Measurements from ENCODE around the gene ATG9A.

DNA sequence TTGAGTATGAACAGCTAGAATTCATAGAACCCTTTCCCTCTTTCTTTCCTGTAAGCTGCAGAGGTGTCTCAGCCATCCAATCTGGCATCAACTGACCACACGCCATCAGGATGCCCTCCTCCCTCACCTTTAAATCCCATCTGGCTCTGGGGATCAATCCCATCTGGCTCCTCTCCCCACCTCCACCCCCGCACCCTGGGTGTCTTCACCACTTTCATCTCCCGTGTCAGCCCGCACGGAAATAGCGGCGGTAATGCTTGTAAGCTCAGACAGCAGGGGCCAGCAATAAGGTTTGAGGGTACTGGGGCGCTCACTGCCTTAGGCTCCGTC lies 23.1 kb upstream of the ATG9A start:
- TF ChIP-seq, protein P1, sequence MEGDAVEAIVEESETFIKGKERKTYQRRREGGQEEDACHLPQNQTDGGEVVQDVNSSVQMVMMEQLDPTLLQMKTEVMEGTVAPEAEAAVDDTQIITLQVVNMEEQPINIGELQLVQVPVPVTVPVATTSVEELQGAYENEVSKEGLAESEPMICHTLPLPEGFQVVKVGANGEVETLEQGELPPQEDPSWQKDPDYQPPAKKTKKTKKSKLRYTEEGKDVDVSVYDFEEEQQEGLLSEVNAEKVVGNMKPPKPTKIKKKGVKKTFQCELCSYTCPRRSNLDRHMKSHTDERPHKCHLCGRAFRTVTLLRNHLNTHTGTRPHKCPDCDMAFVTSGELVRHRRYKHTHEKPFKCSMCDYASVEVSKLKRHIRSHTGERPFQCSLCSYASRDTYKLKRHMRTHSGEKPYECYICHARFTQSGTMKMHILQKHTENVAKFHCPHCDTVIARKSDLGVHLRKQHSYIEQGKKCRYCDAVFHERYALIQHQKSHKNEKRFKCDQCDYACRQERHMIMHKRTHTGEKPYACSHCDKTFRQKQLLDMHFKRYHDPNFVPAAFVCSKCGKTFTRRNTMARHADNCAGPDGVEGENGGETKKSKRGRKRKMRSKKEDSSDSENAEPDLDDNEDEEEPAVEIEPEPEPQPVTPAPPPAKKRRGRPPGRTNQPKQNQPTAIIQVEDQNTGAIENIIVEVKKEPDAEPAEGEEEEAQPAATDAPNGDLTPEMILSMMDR (IDR thresholded peaks at IDR 0.05): no peak
- no peak for TF ChIP-seq POLR2A (IDR thresholded peaks at IDR 0.05)
